GM18519 (cell line): ENCODE data around the gene SHROOM3.
"Not testable (repeated sequence)": the region's sequence is repeated elsewhere in the genome, so short reads cannot be mapped to it uniquely, and the experiment has no call there.

ENCODE experiments used
- ATAC-seq: cut with Tn5 transposase; IDR thresholded peaks from one replicate; pipeline ENCODE4 v1.9.1; 2021; ENCODE audit warnings: mild to moderate bottlenecking, moderate library complexity; ENCODE audit not compliant: unreplicated experiment, low FRiP score

SHROOM3 gene

GRCh38 chr4:76434901-76435527, at the start of gene SHROOM3:
TSS of gene SHROOM3 (plus strand) at chr4:76435229. CDS start at chr4:76436053, 824 bp downstream.
- ATAC-seq: no peak

- no peak for ATAC-seq
Observed at GRCh38 chr4:76385974-76386373, 49.1 kb upstream of the SHROOM3 start.

- no peak for ATAC-seq
Observed at GRCh38 chr4:76386566-76387305, 48.3 kb upstream of the SHROOM3 start.

GRCh38 chr4:76388160-76388908, 46.7 kb upstream of the SHROOM3 start:
- no peak for ATAC-seq

- no peak for ATAC-seq
Observed at GRCh38 chr4:76401654-76402053, 33.4 kb upstream of the SHROOM3 start.

GRCh38 chr4:76406081-76406480, 28.9 kb upstream of the SHROOM3 start:
- ATAC-seq: no peak

GRCh38 chr4:76407440-76408119, 27.4 kb upstream of the SHROOM3 start:
- ATAC-seq: no peak

GRCh38 chr4:76410636-76411035, 24.4 kb upstream of the SHROOM3 start:
- no peak for ATAC-seq

- no peak for ATAC-seq
Observed at GRCh38 chr4:76420188-76420761, 14.8 kb upstream of the SHROOM3 start.

- no peak for ATAC-seq
Observed at GRCh38 chr4:76420762-76421581, 14.1 kb upstream of the SHROOM3 start, which contains the start of gene CCDC158. TSS of gene CCDC158 (minus strand) at chr4:76421141. CDS start at chr4:76403207, 17,934 bp downstream.

- ATAC-seq: not testable (repeated sequence)
Observed at GRCh38 chr4:76423159-76423558, 11.9 kb upstream of the SHROOM3 start.

GRCh38 chr4:76426272-76426671, 8.8 kb upstream of the SHROOM3 start:
- no peak for ATAC-seq

- ATAC-seq: no peak
Observed at GRCh38 chr4:76429636-76430035, 5.4 kb upstream of the SHROOM3 start.

GRCh38 chr4:76430519-76431388, 4.3 kb upstream of the SHROOM3 start:
- no peak for ATAC-seq

GRCh38 chr4:76435528-76436319, 695 bp downstream of the SHROOM3 start:
- no peak for ATAC-seq

GRCh38 chr4:76439491-76439890, 4.5 kb downstream of the SHROOM3 start:
- no peak for ATAC-seq

GRCh38 chr4:76441881-76442280, 6.9 kb downstream of the SHROOM3 start:
- ATAC-seq: no peak

GRCh38 chr4:76442807-76443206, 7.8 kb downstream of the SHROOM3 start:
- no peak for ATAC-seq
